ENCODE results near the gene MCM8. TPM values are rescaled to one million over a fixed set of nuclear protein-coding genes. Genes with fewer than 3 reads are reported as not detected.

Gene MCM8
- polyA plus RNA-seq, 1 donor (not counting 4 experiments of a cell fraction or from before 2014, with no cell fraction given) = 7.0 TPM

GRCh38 chr20:5970381-5970780 is 19.9 kb downstream of the MCM8 start:
- peaks cover 0 to 2% of the 10 kb centered on the region in 2 experiments for H3K36me3 ChIP-seq (ENCODE audit: control insufficient read depth in 2 of 2, extremely low read depth in 1 of 2, insufficient read depth in 2 of 2, low read length in 2 of 2)
- no peaks in the 10 kb centered on the region for H3K27me3 ChIP-seq (ENCODE audit: control insufficient read depth, extremely low read depth, insufficient read depth, low read length)
- no peak for FAIRE-seq
- H4K20me1 ChIP-seq (ENCODE audit: control insufficient read depth, extremely low read depth, insufficient read depth, low read length) = no peaks in the 10 kb centered on the region
- TF ChIP-seq CTCF (optimal IDR thresholded peaks at IDR 0.05 in 1 of 3, IDR thresholded peaks at IDR 0.05 in 1 of 3, conservative IDR thresholded peaks at IDR 0.05 in 1 of 3; ENCODE audit: extremely low read depth in 1 of 3, insufficient read depth in 2 of 3, low read length in 3 of 3) (no peak), EZH2 (IDR thresholded peaks at IDR 0.05; ENCODE audit: low read length) (no peak)
- dilution Hi-C loops (cut with MboI; ENCODE audit: extremely low pct_ligation_motif_present, low sequenced_read_pairs) = no loop called here
- H3K9ac ChIP-seq (ENCODE audit: control insufficient read depth, extremely low read depth, insufficient read depth, low read length) = no peak overlapping the region
- no peak overlapping the region for H3K27ac ChIP-seq (ENCODE audit: control insufficient read depth, insufficient read depth, low read length)
- H3K4me1 ChIP-seq (ENCODE audit: control insufficient read depth, extremely low read depth, insufficient read depth, low read length) = no peaks in the 10 kb centered on the region
- no peaks in the 10 kb centered on the region for H3K9me1 ChIP-seq (ENCODE audit: control insufficient read depth, extremely low read depth, insufficient read depth, low read length)
- no peak overlapping the region for H3K4me2 ChIP-seq (ENCODE audit: control insufficient read depth, extremely low read depth, insufficient read depth, low read depth, low read length)
- no peaks in the 10 kb centered on the region for H3K79me2 ChIP-seq (ENCODE audit: control insufficient read depth, insufficient read depth, low read length)
- no peak overlapping the region for H2AFZ ChIP-seq (ENCODE audit: control insufficient read depth, low read length)
- DNase-seq (ENCODE audit: low read depth, low spot score) = no peak
- H3K9me3 ChIP-seq (ENCODE audit: control insufficient read depth, low read depth, low read length) = no peaks in the 10 kb centered on the region
- no peak overlapping the region for H3K4me3 ChIP-seq (ENCODE audit: control insufficient read depth in 2 of 3, extremely low read depth in 1 of 3, insufficient read depth in 2 of 3, low read depth in 1 of 3, low read length in 3 of 3)

GRCh38 chr20:5971203-5971602 is 20.8 kb downstream of the MCM8 start:
- Histone ChIP-seq H3K4me1 (ENCODE audit: control insufficient read depth, extremely low read depth, insufficient read depth, low read length) (no peaks in the 10 kb centered on the region), H3K36me3 (ENCODE audit: control insufficient read depth in 2 of 2, extremely low read depth in 1 of 2, insufficient read depth in 2 of 2, low read length in 2 of 2) (peaks cover 0 to 2% of the 10 kb centered on the region in 2 experiments), H3K9me3 (ENCODE audit: control insufficient read depth, low read depth, low read length) (no peaks in the 10 kb centered on the region), H2AFZ (ENCODE audit: control insufficient read depth, low read length) (no peak overlapping the region), H3K27ac (ENCODE audit: control insufficient read depth, insufficient read depth, low read length) (no peak overlapping the region), H3K4me2 (ENCODE audit: control insufficient read depth, extremely low read depth, insufficient read depth, low read depth, low read length) (no peak overlapping the region), H3K4me3 (ENCODE audit: control insufficient read depth in 2 of 3, extremely low read depth in 1 of 3, insufficient read depth in 2 of 3, low read depth in 1 of 3, low read length in 3 of 3) (no peak overlapping the region), H3K79me2 (ENCODE audit: control insufficient read depth, insufficient read depth, low read length) (no peaks in the 10 kb centered on the region), H3K27me3 (ENCODE audit: control insufficient read depth, extremely low read depth, insufficient read depth, low read length) (no peaks in the 10 kb centered on the region), H4K20me1 (ENCODE audit: control insufficient read depth, extremely low read depth, insufficient read depth, low read length) (no peaks in the 10 kb centered on the region), H3K9ac (ENCODE audit: control insufficient read depth, extremely low read depth, insufficient read depth, low read length) (no peak overlapping the region), H3K9me1 (ENCODE audit: control insufficient read depth, extremely low read depth, insufficient read depth, low read length) (no peaks in the 10 kb centered on the region)
- DNase-seq (ENCODE audit: low read depth, low spot score) (no peak), FAIRE-seq (no peak)
- dilution Hi-C loops (cut with MboI; ENCODE audit: extremely low pct_ligation_motif_present, low sequenced_read_pairs) = no loop called here
- no peak for TF ChIP-seq EZH2 (IDR thresholded peaks at IDR 0.05; ENCODE audit: low read length)
- no peak for TF ChIP-seq CTCF (optimal IDR thresholded peaks at IDR 0.05 in 1 of 3, IDR thresholded peaks at IDR 0.05 in 1 of 3, conservative IDR thresholded peaks at IDR 0.05 in 1 of 3; ENCODE audit: extremely low read depth in 1 of 3, insufficient read depth in 2 of 3, low read length in 3 of 3)
